ENCODE measurements around the gene INSIG1.

DNA sequence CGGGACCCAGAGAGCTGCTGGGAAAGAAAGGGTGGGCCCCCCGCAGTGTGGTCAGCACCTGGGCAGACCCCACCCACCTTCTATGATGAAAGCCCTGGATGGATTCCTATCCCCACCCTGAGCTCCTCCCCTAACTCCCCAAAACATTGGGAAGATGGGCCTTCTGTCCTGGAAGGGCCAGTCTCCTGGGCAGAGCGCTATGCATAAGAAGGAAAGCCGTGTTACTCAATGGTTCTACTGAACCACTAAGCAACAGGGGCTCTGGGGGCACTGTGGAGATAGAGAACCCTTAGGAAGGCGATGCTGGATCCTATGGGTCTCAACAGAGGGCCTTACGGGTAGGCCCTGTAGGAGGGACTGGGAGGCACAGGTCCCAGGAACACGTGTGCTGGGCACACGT is 30.7 kb upstream of the INSIG1 start:
- TF ChIP-seq, protein P1, sequence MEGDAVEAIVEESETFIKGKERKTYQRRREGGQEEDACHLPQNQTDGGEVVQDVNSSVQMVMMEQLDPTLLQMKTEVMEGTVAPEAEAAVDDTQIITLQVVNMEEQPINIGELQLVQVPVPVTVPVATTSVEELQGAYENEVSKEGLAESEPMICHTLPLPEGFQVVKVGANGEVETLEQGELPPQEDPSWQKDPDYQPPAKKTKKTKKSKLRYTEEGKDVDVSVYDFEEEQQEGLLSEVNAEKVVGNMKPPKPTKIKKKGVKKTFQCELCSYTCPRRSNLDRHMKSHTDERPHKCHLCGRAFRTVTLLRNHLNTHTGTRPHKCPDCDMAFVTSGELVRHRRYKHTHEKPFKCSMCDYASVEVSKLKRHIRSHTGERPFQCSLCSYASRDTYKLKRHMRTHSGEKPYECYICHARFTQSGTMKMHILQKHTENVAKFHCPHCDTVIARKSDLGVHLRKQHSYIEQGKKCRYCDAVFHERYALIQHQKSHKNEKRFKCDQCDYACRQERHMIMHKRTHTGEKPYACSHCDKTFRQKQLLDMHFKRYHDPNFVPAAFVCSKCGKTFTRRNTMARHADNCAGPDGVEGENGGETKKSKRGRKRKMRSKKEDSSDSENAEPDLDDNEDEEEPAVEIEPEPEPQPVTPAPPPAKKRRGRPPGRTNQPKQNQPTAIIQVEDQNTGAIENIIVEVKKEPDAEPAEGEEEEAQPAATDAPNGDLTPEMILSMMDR (IDR thresholded peaks at IDR 0.05): no peak
- TF ChIP-seq POLR2A (IDR thresholded peaks at IDR 0.05): no peak
